GM23248 (cell line): ENCODE data around the gene CARS1.

ENCODE experiments used
- EZH2 ChIP-seq: fragments of 200-600 bp; sonication (generic); IDR thresholded peaks from 2 replicates; pipeline ENCODE4 v1.6.1; 2018; ENCODE audit warnings: antibody characterized with exemption, mild to moderate bottlenecking; ENCODE audit not compliant: insufficient read depth, poor library complexity, severe bottlenecking
- EZH2phosphoT487 ChIP-seq: fragments of 200-600 bp; sonication (generic); IDR thresholded peaks from 2 replicates; pipeline ENCODE4 v1.6.1; 2018; ENCODE audit warnings: antibody characterized with exemption, moderate library complexity, mild to moderate bottlenecking, low read depth; ENCODE audit not compliant: insufficient read depth

GRCh38 chr11:3086671-3087150 is 29.5 kb upstream of the CARS1 start:
- no peak for TF ChIP-seq EZH2phosphoT487
- no peak for TF ChIP-seq EZH2
